Gastrocnemius medialis (tissue), 4 donors: ENCODE results near the gene AADAC.

Experiments
- POLR2A ChIP-seq, 2 donors: fragments of 450-650 bp; IDR thresholded peaks; one replicate each; pipeline ENCODE4 v1.6.1; 2017; ENCODE audit warnings: antibody characterized with exemption in 2 of 2, mild to moderate bottlenecking in 2 of 2, moderate library complexity in 2 of 2
- TF ChIP-seq, protein P1 (sequence below), 5 experiments: fragments of 450-650 bp in 3 of 5; fragments of 200-600 bp in 2 of 5; sonication (generic) in 2 of 5; IDR thresholded peaks in 4 of 5; conservative IDR thresholded peaks in 1 of 5; 1 replicate in 4 of 5; 2 replicates in 1 of 5; pipeline ENCODE4 v1.5.1; 2016 to 2019; ENCODE audit warnings: antibody characterized with exemption in 5 of 5, mild to moderate bottlenecking in 3 of 5, moderate library complexity in 3 of 5

DNA sequence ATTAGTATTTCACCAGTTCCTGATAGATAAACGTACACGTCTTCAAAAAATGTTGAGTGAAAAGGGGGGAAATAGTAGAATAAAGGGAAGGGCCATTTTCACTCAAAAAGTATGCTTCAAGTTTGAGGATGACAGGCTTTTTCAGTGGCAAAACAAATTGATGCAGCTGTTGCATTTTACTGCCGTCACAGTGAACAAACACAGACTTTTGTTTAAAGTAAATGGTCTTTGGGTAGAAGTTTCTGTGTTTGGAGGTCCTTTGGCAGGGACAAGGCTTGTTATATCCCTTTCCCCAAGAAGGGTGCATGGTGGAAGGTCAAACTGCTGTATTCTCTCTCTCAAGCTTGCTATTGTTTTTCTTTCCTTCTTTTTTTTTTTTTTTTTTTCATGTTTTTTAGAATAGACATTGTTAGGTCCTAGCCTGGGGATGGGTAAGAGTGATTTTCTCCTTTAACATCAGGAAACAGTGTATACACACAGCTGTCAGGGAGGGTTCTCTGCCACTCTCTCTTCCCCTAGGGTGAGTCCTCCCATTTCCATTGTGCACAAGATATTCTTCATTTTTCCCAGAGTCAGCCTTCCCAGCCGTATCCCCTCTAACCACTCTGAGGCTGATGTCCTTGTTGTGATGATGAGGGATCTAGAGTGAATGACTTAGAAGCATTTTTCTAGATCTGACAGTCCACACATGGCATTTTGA is 52.9 kb downstream of the AADAC start:
- no peak for TF ChIP-seq POLR2A (IDR thresholded peaks at IDR 0.05)
- TF ChIP-seq, protein P1, sequence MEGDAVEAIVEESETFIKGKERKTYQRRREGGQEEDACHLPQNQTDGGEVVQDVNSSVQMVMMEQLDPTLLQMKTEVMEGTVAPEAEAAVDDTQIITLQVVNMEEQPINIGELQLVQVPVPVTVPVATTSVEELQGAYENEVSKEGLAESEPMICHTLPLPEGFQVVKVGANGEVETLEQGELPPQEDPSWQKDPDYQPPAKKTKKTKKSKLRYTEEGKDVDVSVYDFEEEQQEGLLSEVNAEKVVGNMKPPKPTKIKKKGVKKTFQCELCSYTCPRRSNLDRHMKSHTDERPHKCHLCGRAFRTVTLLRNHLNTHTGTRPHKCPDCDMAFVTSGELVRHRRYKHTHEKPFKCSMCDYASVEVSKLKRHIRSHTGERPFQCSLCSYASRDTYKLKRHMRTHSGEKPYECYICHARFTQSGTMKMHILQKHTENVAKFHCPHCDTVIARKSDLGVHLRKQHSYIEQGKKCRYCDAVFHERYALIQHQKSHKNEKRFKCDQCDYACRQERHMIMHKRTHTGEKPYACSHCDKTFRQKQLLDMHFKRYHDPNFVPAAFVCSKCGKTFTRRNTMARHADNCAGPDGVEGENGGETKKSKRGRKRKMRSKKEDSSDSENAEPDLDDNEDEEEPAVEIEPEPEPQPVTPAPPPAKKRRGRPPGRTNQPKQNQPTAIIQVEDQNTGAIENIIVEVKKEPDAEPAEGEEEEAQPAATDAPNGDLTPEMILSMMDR (IDR thresholded peaks at IDR 0.05 in 4 of 5, conservative IDR thresholded peaks at IDR 0.05 in 1 of 5), result no peak
